Fibroblast of peridontal ligament (primary cell): ENCODE measurements around the gene GAS6.
"Not testable (repeated sequence)": the region's sequence is repeated elsewhere in the genome, so short reads cannot be mapped to it uniquely, and the experiment has no call there.

ENCODE experiments used
- DNase-seq: peaks from one replicate; pipeline ENCODE4 v3.0.0-alpha.2; 2010; ENCODE audit errors: extremely low read depth

GAS6 gene

GRCh38 chr13:113791226-113791625 lies 72.7 kb downstream of the GAS6 start:
- DNase-seq = no peak

- DNase-seq = not testable (repeated sequence)
These were observed 73.9 kb downstream of the GAS6 start for GRCh38 chr13:113789931-113790330.

- DNase-seq = no peak
These were observed 74.7 kb downstream of the GAS6 start for GRCh38 chr13:113789167-113789566.

GRCh38 chr13:113788413-113789135 lies 75.3 kb downstream of the GAS6 start:
- DNase-seq = no peak

- DNase-seq = no peak
These were observed 76.2 kb downstream of the GAS6 start for GRCh38 chr13:113787694-113788093.

GRCh38 chr13:113786262-113786841 lies 77.5 kb downstream of the GAS6 start:
- DNase-seq = peak; percentile 33

- DNase-seq = peak; percentile 55
These were observed 78.5 kb downstream of the GAS6 start for GRCh38 chr13:113785051-113786010.

- no peak for DNase-seq
These were observed 79.2 kb downstream of the GAS6 start for GRCh38 chr13:113784645-113785024.

- DNase-seq = no peak
These were observed 79.8 kb downstream of the GAS6 start for GRCh38 chr13:113783966-113784644.

GRCh38 chr13:113783200-113783881 lies 80.5 kb downstream of the GAS6 start:
- no peak for DNase-seq

GRCh38 chr13:113782472-113782871 lies 81.4 kb downstream of the GAS6 start:
- no peak for DNase-seq

GRCh38 chr13:113781571-113781970 lies 82.3 kb downstream of the GAS6 start:
- no peak for DNase-seq

GRCh38 chr13:113777311-113778260 lies 86.3 kb downstream of the GAS6 start:
- no peak for DNase-seq

GRCh38 chr13:113776231-113777125 lies 87.4 kb downstream of the GAS6 start:
- DNase-seq = no peak

GRCh38 chr13:113775451-113776145 lies 88.3 kb downstream of the GAS6 start:
- no peak for DNase-seq

- DNase-seq = peak; percentile 43
These were observed 89.4 kb downstream of the GAS6 start for GRCh38 chr13:113774177-113775107.

GRCh38 chr13:113771709-113772331 lies 92.1 kb downstream of the GAS6 start:
- no peak for DNase-seq
